Esophagus squamous epithelium (tissue), 5 donors: ENCODE results near the gene ACAP1. TPM values are rescaled to one million over a fixed set of nuclear protein-coding genes. Genes with fewer than 3 reads are reported as not detected.
"Not testable (repeated sequence)": the region's sequence is repeated elsewhere in the genome, so short reads cannot be mapped to it uniquely, and the experiment has no call there.

ENCODE experiments used
- DNase-seq: peaks from one replicate; lab custom pipeline; 2025; lab: John Stamatoyannopoulos, UW
- H3K27ac ChIP-seq, 4 donors: fragments of 200-600 bp; sonication (generic); one replicate each; pipeline ENCODE4 v1.5.1; 2016 to 2019; ENCODE audit warnings: mild to moderate bottlenecking in 1 of 4
- H3K27me3 ChIP-seq, 4 donors: fragments of 200-600 bp; sonication (generic); 1 replicate in 3 of 4; 2 replicates in 1 of 4; pipeline versions ENCODE4 v1.5.1 to v1.6.0; 2017 to 2021; ENCODE audit warnings: antibody characterized with exemption in 1 of 4
- H3K36me3 ChIP-seq, 3 donors: fragments of 200-600 bp; sonication (generic); one replicate each; pipeline ENCODE4 v1.5.1; 2016 to 2019
- H3K4me1 ChIP-seq, 3 donors: fragments of 200-600 bp; sonication (generic); one replicate each; pipeline ENCODE4 v1.5.1; 2017 to 2019
- H3K4me3 ChIP-seq, 4 donors: fragments of 200-600 bp; sonication (generic); 1 replicate in 3 of 4; 2 replicates in 1 of 4; pipeline ENCODE4 v1.5.1; 2016 to 2019; ENCODE audit warnings: mild to moderate bottlenecking in 2 of 4, moderate library complexity in 1 of 4
- H3K9me3 ChIP-seq, 3 donors: fragments of 200-600 bp; sonication (generic); one replicate each; pipeline ENCODE4 v1.5.1; 2016 to 2019
- CTCF ChIP-seq, 6 experiments: fragments of 450-650 bp in 4 of 6; fragments of 200-600 bp in 2 of 6; sonication (generic) in 2 of 6; IDR thresholded peaks; one replicate each; pipeline ENCODE4 v1.5.1; 2016 to 2019; ENCODE audit warnings: antibody characterized with exemption in 6 of 6, mild to moderate bottlenecking in 4 of 6, moderate library complexity in 4 of 6
- POLR2A ChIP-seq, 4 donors: fragments of 450-650 bp; IDR thresholded peaks; one replicate each; pipeline ENCODE4 v1.6.1; 2017; ENCODE audit warnings: antibody characterized with exemption in 4 of 4, mild to moderate bottlenecking in 4 of 4, moderate library complexity in 3 of 4
- WGBS, 2 donors: methylation state at CpG; one replicate each; pipeline ENCODE4 v1.1.5; 2018; 5-methylcytosine and 5-hydroxymethylcytosine counted together
- intact Hi-C: fragments of 100-400 bp; cut with DNase I; formaldehyde crosslinking; loops from one replicate; pipeline ENCODE4 v1.15.0; 2022
- total RNA-seq, 4 donors: library from RNA; depleted of rRNA; stranded (reverse); fragments of >200 nt; gene quantifications; one replicate each; pipeline ENCODE4 v1.1.0, GENCODE V29; 2016
- donor health status: DM: yes; HTN: yes; CAD: no.

Gene ACAP1
- total RNA-seq, 4 donors from 2014 or later = 3.2 to 5.5 (median 3.8) TPM

- intact Hi-C loops = no loop called here
- DNase-seq = no peak
- Histone ChIP-seq H3K36me3 (no peaks in the 10 kb centered on the region), H3K4me1 (peaks cover 0 to 4% (median 0%) of the 10 kb centered on the region in 3 donors), H3K27me3 (no peaks in the 10 kb centered on the region), H3K4me3 (no peak overlapping the region), H3K9me3 (no peaks in the 10 kb centered on the region), H3K27ac (no peak overlapping the region)
- WGBS, 2 donors = 80 to 86% methylated on average over 5 to 6 of the region's 8 CpGs
- TF ChIP-seq POLR2A (IDR thresholded peaks at IDR 0.05) (no peak), CTCF (IDR thresholded peaks at IDR 0.05) (no peak)
Observed at GRCh38 chr17:7367083-7367482, 30.8 kb downstream of the ACAP1 start.

GRCh38 chr17:7367918-7368598 lies 31.7 kb downstream of the ACAP1 start:
- no peaks in the 10 kb centered on the region for H3K4me1 ChIP-seq
- H3K4me3 ChIP-seq = no peak overlapping the region
- 70 to 72% methylated on average over 13 of the region's 13 CpGs for WGBS, 2 donors
- no peaks in the 10 kb centered on the region for H3K9me3 ChIP-seq
- no peak for TF ChIP-seq POLR2A (IDR thresholded peaks at IDR 0.05)
- TF ChIP-seq CTCF (IDR thresholded peaks at IDR 0.05) = no peak
- intact Hi-C loops = no loop called here
- no peak overlapping the region for H3K27ac ChIP-seq
- no peak for DNase-seq
- no peaks in the 10 kb centered on the region for H3K27me3 ChIP-seq
- H3K36me3 ChIP-seq = no peaks in the 10 kb centered on the region

GRCh38 chr17:7368599-7368994 lies 32.3 kb downstream of the ACAP1 start:
- DNase-seq, H3K27me3 ChIP-seq, intact Hi-C loops, H3K4me1 ChIP-seq, H3K27ac ChIP-seq, H3K9me3 ChIP-seq, H3K36me3 ChIP-seq, H3K4me3 ChIP-seq: not testable (repeated sequence)
- WGBS, 2 donors = 82 to 85% methylated on average over 5 of the region's 5 CpGs

GRCh38 chr17:7369825-7370224 lies 33.5 kb downstream of the ACAP1 start:
- H3K27ac ChIP-seq = no peak overlapping the region
- no peaks in the 10 kb centered on the region for H3K36me3 ChIP-seq
- no peaks in the 10 kb centered on the region for H3K9me3 ChIP-seq
- no peak for TF ChIP-seq POLR2A (IDR thresholded peaks at IDR 0.05)
- TF ChIP-seq CTCF (IDR thresholded peaks at IDR 0.05) = no peak
- intact Hi-C loops = no loop called here
- no peak for DNase-seq
- H3K4me3 ChIP-seq = no peak overlapping the region
- H3K27me3 ChIP-seq = no peaks in the 10 kb centered on the region
- no peaks in the 10 kb centered on the region for H3K4me1 ChIP-seq
- 72 to 73% methylated on average over 4 to 5 of the region's 5 CpGs for WGBS, 2 donors

GRCh38 chr17:7370853-7371252 lies 34.5 kb downstream of the ACAP1 start:
- WGBS, 2 donors = 67 to 77% methylated on average over 4 of the region's 4 CpGs
- no peak for DNase-seq
- Histone ChIP-seq H3K4me3 (no peak overlapping the region), H3K27me3 (no peaks in the 10 kb centered on the region), H3K36me3 (no peaks in the 10 kb centered on the region), H3K4me1 (no peaks in the 10 kb centered on the region), H3K27ac (no peak overlapping the region), H3K9me3 (no peaks in the 10 kb centered on the region)
- intact Hi-C loops = no loop called here
- TF ChIP-seq POLR2A (IDR thresholded peaks at IDR 0.05) (no peak), CTCF (IDR thresholded peaks at IDR 0.05) (no peak)
